ENCODE data around the gene ATP2B2.
A peak's percentile ranks its signal among the peaks of the same experiment; 100 is the strongest.

The ATP2B2 gene

GRCh38 chr3:10510743-10511432, 5.5 kb upstream of the ATP2B2 start:
- TF ChIP-seq PATZ1 (CRISPR knock-in tag; IDR thresholded peaks at IDR 0.05; ENCODE audit: borderline replicate concordance) (no peak), ZFP3 (CRISPR knock-in tag; IDR thresholded peaks at IDR 0.05) (peak; percentile 72; the same call in 1 of the 2 replicates)
- ATAC-seq, result no peak

GRCh38 chr3:10510086-10510742, 4.8 kb upstream of the ATP2B2 start:
- ATAC-seq, result no peak
- TF ChIP-seq TOX (CRISPR knock-in tag; IDR thresholded peaks at IDR 0.05; ENCODE audit: borderline replicate concordance), result no peak
- TF ChIP-seq GLIS3 (CRISPR knock-in tag; IDR thresholded peaks at IDR 0.05), result no peak
- no peak for TF ChIP-seq ZNF565 (CRISPR knock-in tag; conservative IDR thresholded peaks at IDR 0.05; ENCODE audit: low read depth)
- TF ChIP-seq CSRNP3 (CRISPR knock-in tag; IDR thresholded peaks at IDR 0.05), result no peak
- TF ChIP-seq ARNTL (CRISPR knock-in tag; IDR thresholded peaks at IDR 0.05; ENCODE audit: borderline replicate concordance, low read depth), result no peak
- no peak for TF ChIP-seq ZC3H10 (CRISPR knock-in tag; IDR thresholded peaks at IDR 0.05)
- no peak for TF ChIP-seq PPARA (CRISPR knock-in tag; IDR thresholded peaks at IDR 0.05; ENCODE audit: borderline replicate concordance)
- no peak for TF ChIP-seq OSR1 (CRISPR knock-in tag; IDR thresholded peaks at IDR 0.05)
- TF ChIP-seq CREB5 (CRISPR knock-in tag; IDR thresholded peaks at IDR 0.05; ENCODE audit: low read depth), result no peak
- no peak for TF ChIP-seq TCF4 (CRISPR knock-in tag; IDR thresholded peaks at IDR 0.05; ENCODE audit: borderline replicate concordance)
- no peak for TF ChIP-seq CSDC2 (CRISPR knock-in tag; IDR thresholded peaks at IDR 0.05)
- no peak for TF ChIP-seq POU6F1 (CRISPR knock-in tag; IDR thresholded peaks at IDR 0.05; ENCODE audit: borderline replicate concordance, low read depth)

GRCh38 chr3:10509325-10509724, 3.9 kb upstream of the ATP2B2 start:
- no peak for TF ChIP-seq CSRNP3 (CRISPR knock-in tag; IDR thresholded peaks at IDR 0.05)
- TF ChIP-seq SNAI2 (CRISPR knock-in tag; IDR thresholded peaks at IDR 0.05), result no peak
- no peak for TF ChIP-seq BACH2 (CRISPR knock-in tag; IDR thresholded peaks at IDR 0.05; ENCODE audit: borderline replicate concordance)
- TF ChIP-seq TSHZ2 (CRISPR knock-in tag; IDR thresholded peaks at IDR 0.05), result no peak
- TF ChIP-seq TOX (CRISPR knock-in tag; IDR thresholded peaks at IDR 0.05; ENCODE audit: borderline replicate concordance), result no peak
- no peak for ATAC-seq

Measured in SK-N-SH treated with all-trans-retinoic acid at 6 μM for 48 hours (cell line).